Thyroid gland (tissue), 4 donors: ENCODE measurements around the gene ALG5. TPM values are rescaled to one million over a fixed set of nuclear protein-coding genes. Genes with fewer than 3 reads are reported as not detected.

Source experiments
- DNase-seq, 2 donors: peaks; one replicate each; pipeline ENCODE4 v3.0.0-alpha.2; 2019
- H3K27ac ChIP-seq, 3 donors: fragments of 200-600 bp; sonication (generic); 1 replicate in 2 of 3; 2 replicates in 1 of 3; pipeline ENCODE4 v1.5.1; 2016 to 2019; ENCODE audit warnings: mild to moderate bottlenecking in 1 of 3, moderate library complexity in 1 of 3
- H3K27me3 ChIP-seq: fragments of 200-600 bp; sonication (generic); one replicate; pipeline ENCODE4 v1.5.1; 2019
- H3K36me3 ChIP-seq, 2 donors: fragments of 200-600 bp; sonication (generic); one replicate each; pipeline ENCODE4 v1.5.1; 2016 to 2019
- H3K4me1 ChIP-seq, 2 donors: fragments of 200-600 bp; sonication (generic); one replicate each; pipeline ENCODE4 v1.5.1; 2017 to 2019
- H3K4me3 ChIP-seq, 3 donors: fragments of 200-600 bp; sonication (generic); replicated peaks in 1 of 3; 1 replicate in 2 of 3; 2 replicates in 1 of 3; pipeline ENCODE4 v1.5.1; 2016; ENCODE audit warnings: mild to moderate bottlenecking in 1 of 3
- H3K9me3 ChIP-seq: fragments of 200-600 bp; sonication (generic); one replicate; pipeline ENCODE4 v1.5.1; 2017
- POLR2A ChIP-seq, 2 donors: fragments of 450-650 bp; IDR thresholded peaks; one replicate each; pipeline ENCODE4 v1.6.1; 2017; ENCODE audit warnings: antibody characterized with exemption in 2 of 2, mild to moderate bottlenecking in 2 of 2, moderate library complexity in 1 of 2
- WGBS, 2 donors: methylation state at CpG; one replicate each; pipeline ENCODE4 v1.1.5; 2017; 5-methylcytosine and 5-hydroxymethylcytosine counted together
- intact Hi-C: fragments of 100-400 bp; cut with DNase I; formaldehyde crosslinking; loops from one replicate; pipeline ENCODE4 v1.15.1; 2023
- total RNA-seq, 4 donors: library from RNA; depleted of rRNA; stranded (reverse); fragments of >200 nt; gene quantifications; one replicate each; pipeline ENCODE4 v1.2.3, GENCODE V29; 2016
- TF ChIP-seq, protein P1 (sequence below), 6 experiments: fragments of 200-600 bp in 3 of 6; fragments of 450-650 bp in 3 of 6; sonication (generic) in 3 of 6; IDR thresholded peaks; one replicate each; pipeline ENCODE4 v1.5.1; 2016 to 2019; ENCODE audit warnings: antibody characterized with exemption in 6 of 6, mild to moderate bottlenecking in 2 of 6, inconsistent platforms in 1 of 6, moderate library complexity in 1 of 6

ALG5 gene
- total RNA-seq, 4 donors from 2014 or later, result 41.4 to 74.1 (median 70.0) TPM

DNA sequence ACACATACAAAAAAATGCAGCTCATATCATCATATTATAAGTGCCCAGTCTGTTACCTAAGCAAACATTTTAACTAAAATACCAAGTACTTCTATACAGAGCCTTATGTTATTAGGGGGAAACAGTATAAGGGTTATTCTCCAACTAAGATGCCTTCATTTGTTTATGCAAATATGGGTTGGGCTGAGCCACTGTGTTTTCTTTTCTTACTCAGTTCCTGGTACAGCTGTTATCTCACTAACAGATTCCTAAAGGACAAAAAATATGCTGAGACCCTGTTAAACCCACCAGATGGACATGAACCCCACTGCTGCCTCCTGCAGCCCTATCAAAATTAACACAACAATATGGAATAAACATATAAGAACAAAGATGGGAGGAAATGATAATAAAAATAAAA lies 44.6 kb downstream of the ALG5 start:
- H3K9me3 ChIP-seq, result no peaks in the 10 kb centered on the region
- TF ChIP-seq, protein P1, sequence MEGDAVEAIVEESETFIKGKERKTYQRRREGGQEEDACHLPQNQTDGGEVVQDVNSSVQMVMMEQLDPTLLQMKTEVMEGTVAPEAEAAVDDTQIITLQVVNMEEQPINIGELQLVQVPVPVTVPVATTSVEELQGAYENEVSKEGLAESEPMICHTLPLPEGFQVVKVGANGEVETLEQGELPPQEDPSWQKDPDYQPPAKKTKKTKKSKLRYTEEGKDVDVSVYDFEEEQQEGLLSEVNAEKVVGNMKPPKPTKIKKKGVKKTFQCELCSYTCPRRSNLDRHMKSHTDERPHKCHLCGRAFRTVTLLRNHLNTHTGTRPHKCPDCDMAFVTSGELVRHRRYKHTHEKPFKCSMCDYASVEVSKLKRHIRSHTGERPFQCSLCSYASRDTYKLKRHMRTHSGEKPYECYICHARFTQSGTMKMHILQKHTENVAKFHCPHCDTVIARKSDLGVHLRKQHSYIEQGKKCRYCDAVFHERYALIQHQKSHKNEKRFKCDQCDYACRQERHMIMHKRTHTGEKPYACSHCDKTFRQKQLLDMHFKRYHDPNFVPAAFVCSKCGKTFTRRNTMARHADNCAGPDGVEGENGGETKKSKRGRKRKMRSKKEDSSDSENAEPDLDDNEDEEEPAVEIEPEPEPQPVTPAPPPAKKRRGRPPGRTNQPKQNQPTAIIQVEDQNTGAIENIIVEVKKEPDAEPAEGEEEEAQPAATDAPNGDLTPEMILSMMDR (IDR thresholded peaks at IDR 0.05), result no peak
- intact Hi-C loops, result no loop called here
- H3K4me1 ChIP-seq, result no peaks in the 10 kb centered on the region
- no peak overlapping the region for H3K4me3 ChIP-seq
- peaks cover 0 to 16% of the 10 kb centered on the region in 2 donors for H3K36me3 ChIP-seq
- no peak overlapping the region for H3K27ac ChIP-seq
- no peak for DNase-seq
- no peaks in the 10 kb centered on the region for H3K27me3 ChIP-seq

DNA sequence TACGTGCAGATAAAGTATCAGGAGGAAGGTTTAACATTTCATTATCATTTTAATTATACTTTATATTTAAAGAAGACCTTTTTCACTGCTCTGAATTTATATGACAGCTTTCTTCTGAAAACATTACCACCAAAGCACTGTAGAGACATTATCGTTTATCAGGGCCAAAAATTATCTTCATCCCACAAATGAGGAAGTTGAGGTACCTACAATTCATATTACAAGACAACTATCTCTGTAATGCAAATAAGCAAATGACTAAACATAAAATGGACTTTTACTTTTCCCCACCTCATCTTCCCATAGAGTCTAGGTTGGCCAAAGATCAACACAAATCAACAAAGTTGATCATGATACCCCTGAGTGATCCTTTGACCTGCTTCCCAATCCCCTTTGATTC lies 48.2 kb downstream of the ALG5 start:
- no peak overlapping the region for H3K27ac ChIP-seq
- H3K4me3 ChIP-seq, result no peak overlapping the region
- DNase-seq, result no peak
- H3K4me1 ChIP-seq, result no peaks in the 10 kb centered on the region
- 95% methylated on average over 2 of the region's 2 CpGs for WGBS, 2 donors
- H3K27me3 ChIP-seq, result no peaks in the 10 kb centered on the region
- intact Hi-C loops, result no loop called here
- H3K36me3 ChIP-seq, result peaks cover 0 to 21% of the 10 kb centered on the region in 2 donors
- H3K9me3 ChIP-seq, result no peaks in the 10 kb centered on the region
- TF ChIP-seq, protein P1 (IDR thresholded peaks at IDR 0.05), result no peak
- TF ChIP-seq POLR2A (IDR thresholded peaks at IDR 0.05), result no peak

DNA sequence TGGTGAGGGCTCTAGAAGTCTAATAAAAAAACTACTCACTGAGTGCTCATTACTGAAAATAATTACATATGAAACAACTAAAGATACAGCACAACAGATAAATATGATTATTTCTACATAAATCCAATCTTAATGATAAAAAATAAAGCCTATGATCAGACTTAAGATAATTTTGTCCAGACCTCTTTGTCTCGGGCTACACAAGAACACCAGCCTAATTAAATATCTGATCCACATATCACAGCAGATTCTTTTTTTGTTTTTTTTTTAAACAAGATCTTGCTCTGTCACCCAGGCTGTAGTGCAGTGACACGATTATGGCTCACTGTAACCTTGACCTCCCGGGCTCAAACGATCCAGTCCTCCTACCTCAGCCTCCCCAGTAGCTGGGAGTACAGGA lies 48.8 kb downstream of the ALG5 start:
- peaks cover 0 to 21% of the 10 kb centered on the region in 2 donors for H3K36me3 ChIP-seq
- no peak overlapping the region for H3K27ac ChIP-seq
- no peak overlapping the region for H3K4me3 ChIP-seq
- no peak for DNase-seq
- H3K9me3 ChIP-seq, result no peaks in the 10 kb centered on the region
- intact Hi-C loops, result no loop called here
- no peaks in the 10 kb centered on the region for H3K4me1 ChIP-seq
- no peaks in the 10 kb centered on the region for H3K27me3 ChIP-seq
- TF ChIP-seq, protein P1 (IDR thresholded peaks at IDR 0.05), result no peak
- no peak for TF ChIP-seq POLR2A (IDR thresholded peaks at IDR 0.05)
- WGBS, 2 donors, result 94 to 98% methylated on average over 4 of the region's 4 CpGs

DNA sequence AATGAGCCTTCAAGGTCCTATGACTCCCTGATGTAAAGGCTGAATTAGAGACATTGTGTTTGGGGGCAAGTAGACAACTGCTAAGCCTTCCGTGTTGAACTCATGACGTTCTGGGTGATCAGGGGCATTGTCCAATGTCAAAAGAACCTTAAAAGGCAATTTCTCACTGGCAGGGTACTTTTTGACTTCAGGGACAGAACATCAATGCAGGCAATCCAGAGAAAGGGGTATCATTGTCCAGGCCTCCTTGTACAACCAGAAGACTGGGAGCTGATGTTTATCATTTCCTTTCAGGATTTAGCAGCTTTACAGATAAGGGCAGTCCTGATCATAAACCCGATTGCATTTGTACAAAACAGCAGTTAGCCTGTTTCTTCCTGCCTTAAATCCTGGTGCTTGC lies 54.1 kb downstream of the ALG5 start:
- Histone ChIP-seq H3K9me3 (no peaks in the 10 kb centered on the region), H3K27me3 (no peaks in the 10 kb centered on the region), H3K27ac (no peak overlapping the region), H3K36me3 (peaks cover 0 to 5% of the 10 kb centered on the region in 2 donors), H3K4me3 (no peak overlapping the region), H3K4me1 (no peaks in the 10 kb centered on the region)
- TF ChIP-seq, protein P1 (IDR thresholded peaks at IDR 0.05), result no peak
- no peak for TF ChIP-seq POLR2A (IDR thresholded peaks at IDR 0.05)
- WGBS, 2 donors, result 74 to 77% methylated on average over 3 of the region's 3 CpGs
- DNase-seq, result no peak
- intact Hi-C loops, result no loop called here

DNA sequence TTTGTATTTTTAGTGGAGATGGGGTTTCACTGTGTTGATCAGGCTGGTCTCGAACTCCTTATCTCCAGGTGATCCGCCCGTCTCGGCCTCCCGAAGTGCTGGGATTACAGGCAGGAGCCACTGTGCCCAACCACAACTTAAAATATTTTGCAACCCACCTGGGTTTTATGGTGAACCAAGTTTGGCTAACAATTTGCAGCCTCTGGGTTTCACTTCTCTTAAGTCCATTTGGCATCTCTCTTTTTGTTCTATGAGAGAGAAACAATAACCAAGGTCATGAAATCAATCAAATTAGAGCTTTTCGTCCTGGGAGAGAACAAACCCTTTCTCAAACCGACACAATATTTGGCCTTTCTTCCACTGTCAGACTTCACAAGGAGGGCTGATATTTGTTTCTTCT lies 73.5 kb downstream of the ALG5 start:
- H3K27me3 ChIP-seq, result no peaks in the 10 kb centered on the region
- H3K4me1 ChIP-seq, result peaks cover 0 to 6% of the 10 kb centered on the region in 2 donors
- WGBS, 2 donors, result 85 to 89% methylated on average over 7 of the region's 7 CpGs
- no peak for DNase-seq
- TF ChIP-seq, protein P1 (IDR thresholded peaks at IDR 0.05), result no peak
- no peak for TF ChIP-seq POLR2A (IDR thresholded peaks at IDR 0.05)
- H3K4me3 ChIP-seq, result no peak overlapping the region
- no peaks in the 10 kb centered on the region for H3K9me3 ChIP-seq
- intact Hi-C loops, result no loop called here
- no peaks in the 10 kb centered on the region for H3K36me3 ChIP-seq
- H3K27ac ChIP-seq, result no peak overlapping the region
